Upper lobe of left lung (tissue), 6 donors: ENCODE measurements around the gene MYOM1. TPM values are rescaled to one million over a fixed set of nuclear protein-coding genes. Genes with fewer than 3 reads are reported as not detected.

Experiments
- ATAC-seq, 2 donors: fragments of 200-7000 bp; cut with Tn5 transposase; one replicate each; pipeline ENCODE4 v1.9.1; 2022; ENCODE audit warnings: mild to moderate bottlenecking in 2 of 2, moderate library complexity in 2 of 2; ENCODE audit not compliant: low FRiP score in 2 of 2
- DNase-seq, 2 donors: peaks; one replicate each; pipeline ENCODE4 v3.0.0-alpha.2; 2019 to 2020
- H3K27ac ChIP-seq, 4 donors: fragments of 200-600 bp; sonication (generic); one replicate each; pipeline ENCODE4 v1.5.1; 2016 to 2019
- H3K27me3 ChIP-seq, 4 donors: fragments of 200-600 bp; sonication (generic); one replicate each; pipeline ENCODE4 v1.5.1; 2017 to 2019
- H3K36me3 ChIP-seq, 4 donors: fragments of 200-600 bp; sonication (generic); one replicate each; pipeline ENCODE4 v1.5.1; 2016 to 2019
- H3K4me1 ChIP-seq, 4 donors: fragments of 200-600 bp; sonication (generic); one replicate each; pipeline ENCODE4 v1.5.1; 2018 to 2019
- H3K4me3 ChIP-seq, 4 donors: fragments of 200-600 bp; sonication (generic); one replicate each; pipeline ENCODE4 v1.5.1; 2017 to 2019; ENCODE audit warnings: mild to moderate bottlenecking in 2 of 4, moderate library complexity in 1 of 4
- H3K9me3 ChIP-seq, 4 donors: fragments of 200-600 bp; sonication (generic); one replicate each; pipeline ENCODE4 v1.5.1; 2018 to 2019
- EP300 ChIP-seq, 4 donors: sonication (generic); formaldehyde crosslinking; IDR thresholded peaks; one replicate each; pipeline ENCODE4 v1.5.1; 2017; ENCODE audit warnings: antibody characterized with exemption in 4 of 4, control low read depth in 2 of 4
- POLR2A ChIP-seq, 4 donors: fragments of 450-650 bp; IDR thresholded peaks; one replicate each; pipeline ENCODE4 v1.5.1; 2016 to 2017; ENCODE audit warnings: antibody characterized with exemption in 4 of 4, mild to moderate bottlenecking in 2 of 4
- POLR2AphosphoS5 ChIP-seq, 2 donors: sonication (generic); formaldehyde crosslinking; IDR thresholded peaks; one replicate each; pipeline ENCODE4 v1.5.1; 2017; ENCODE audit warnings: antibody characterized with exemption in 2 of 2
- WGBS, 2 donors: methylation state at CpG; one replicate each; pipeline ENCODE4 v1.1.5; 2017 to 2018; 5-methylcytosine and 5-hydroxymethylcytosine counted together
- total RNA-seq, 6 donors: library from RNA; depleted of rRNA in 4 of 6; stranded (reverse); fragments of >200 nt in 4 of 6; gene quantifications; one replicate each; pipeline versions ENCODE4 v1.1.0 to v1.2.1, GENCODE V29; 2016 to 2021
- TF ChIP-seq, protein P1 (sequence below), 6 experiments: fragments of 450-650 bp in 4 of 6; fragments of 200-600 bp in 2 of 6; sonication (generic) in 2 of 6; IDR thresholded peaks; one replicate each; pipeline ENCODE4 v1.5.1; 2016 to 2019; ENCODE audit warnings: antibody characterized with exemption in 6 of 6
- donor health status: DM: no; HTN: no; CAD: no; lungs with moderate emphysema.
- donor health status: DM: no; HTN: yes; CAD: no; lungs with severe emphysema.

The MYOM1 gene
- total RNA-seq, 6 donors from 2014 or later, result 0.76 to 11.2 (median 2.2) TPM

- H3K4me3 ChIP-seq, result no peak overlapping the region
- no peak for TF ChIP-seq POLR2A (IDR thresholded peaks at IDR 0.05)
- TF ChIP-seq, protein P1, sequence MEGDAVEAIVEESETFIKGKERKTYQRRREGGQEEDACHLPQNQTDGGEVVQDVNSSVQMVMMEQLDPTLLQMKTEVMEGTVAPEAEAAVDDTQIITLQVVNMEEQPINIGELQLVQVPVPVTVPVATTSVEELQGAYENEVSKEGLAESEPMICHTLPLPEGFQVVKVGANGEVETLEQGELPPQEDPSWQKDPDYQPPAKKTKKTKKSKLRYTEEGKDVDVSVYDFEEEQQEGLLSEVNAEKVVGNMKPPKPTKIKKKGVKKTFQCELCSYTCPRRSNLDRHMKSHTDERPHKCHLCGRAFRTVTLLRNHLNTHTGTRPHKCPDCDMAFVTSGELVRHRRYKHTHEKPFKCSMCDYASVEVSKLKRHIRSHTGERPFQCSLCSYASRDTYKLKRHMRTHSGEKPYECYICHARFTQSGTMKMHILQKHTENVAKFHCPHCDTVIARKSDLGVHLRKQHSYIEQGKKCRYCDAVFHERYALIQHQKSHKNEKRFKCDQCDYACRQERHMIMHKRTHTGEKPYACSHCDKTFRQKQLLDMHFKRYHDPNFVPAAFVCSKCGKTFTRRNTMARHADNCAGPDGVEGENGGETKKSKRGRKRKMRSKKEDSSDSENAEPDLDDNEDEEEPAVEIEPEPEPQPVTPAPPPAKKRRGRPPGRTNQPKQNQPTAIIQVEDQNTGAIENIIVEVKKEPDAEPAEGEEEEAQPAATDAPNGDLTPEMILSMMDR (IDR thresholded peaks at IDR 0.05), result no peak
- no peak for TF ChIP-seq EP300 (IDR thresholded peaks at IDR 0.05)
- TF ChIP-seq POLR2AphosphoS5 (IDR thresholded peaks at IDR 0.05), result no peak
- H3K9me3 ChIP-seq, result no peaks in the 10 kb centered on the region
- peaks cover 0 to 8% (median 3%) of the 10 kb centered on the region in 4 donors for H3K4me1 ChIP-seq
- H3K27ac ChIP-seq, result no peak overlapping the region
- WGBS, 2 donors, result 97% methylated on average over 5 of the region's 5 CpGs
- no peaks in the 10 kb centered on the region for H3K27me3 ChIP-seq
- H3K36me3 ChIP-seq, result no peaks in the 10 kb centered on the region
- ATAC-seq, result no peak
- no peak for DNase-seq
Observed at GRCh38 chr18:3122851-3123250, 96.9 kb downstream of the MYOM1 start.

DNA sequence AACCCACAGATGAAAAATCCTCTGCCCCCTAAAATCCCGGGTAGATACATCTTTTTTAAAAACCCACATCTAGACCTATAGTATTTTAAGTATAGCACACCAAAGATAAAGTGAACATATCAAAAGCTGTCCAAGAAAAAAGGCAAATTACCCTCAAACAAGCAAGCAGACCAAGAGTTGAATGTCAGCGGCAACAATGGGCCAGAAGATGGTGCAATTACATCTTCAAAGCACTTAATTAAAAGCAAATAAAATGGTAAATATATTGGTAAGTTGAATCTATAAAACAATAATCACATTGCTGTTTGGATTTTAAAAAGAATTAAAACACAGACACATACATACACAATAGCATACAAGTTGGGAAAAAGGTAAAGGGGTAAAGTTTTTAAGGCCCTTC, 98.5 kb downstream of the MYOM1 start:
- no peaks in the 10 kb centered on the region for H3K9me3 ChIP-seq
- H3K4me1 ChIP-seq, result peaks cover 0 to 14% (median 5%) of the 10 kb centered on the region in 4 donors
- TF ChIP-seq POLR2AphosphoS5 (IDR thresholded peaks at IDR 0.05) (no peak), POLR2A (IDR thresholded peaks at IDR 0.05) (no peak), EP300 (IDR thresholded peaks at IDR 0.05) (no peak)
- TF ChIP-seq, protein P1 (IDR thresholded peaks at IDR 0.05), result no peak
- H3K27ac ChIP-seq, result no peak overlapping the region
- no peaks in the 10 kb centered on the region for H3K27me3 ChIP-seq
- no peaks in the 10 kb centered on the region for H3K36me3 ChIP-seq
- 79 to 87% methylated on average over 2 of the region's 2 CpGs for WGBS, 2 donors
- no peak for DNase-seq
- no peak overlapping the region for H3K4me3 ChIP-seq
- no peak for ATAC-seq

DNA sequence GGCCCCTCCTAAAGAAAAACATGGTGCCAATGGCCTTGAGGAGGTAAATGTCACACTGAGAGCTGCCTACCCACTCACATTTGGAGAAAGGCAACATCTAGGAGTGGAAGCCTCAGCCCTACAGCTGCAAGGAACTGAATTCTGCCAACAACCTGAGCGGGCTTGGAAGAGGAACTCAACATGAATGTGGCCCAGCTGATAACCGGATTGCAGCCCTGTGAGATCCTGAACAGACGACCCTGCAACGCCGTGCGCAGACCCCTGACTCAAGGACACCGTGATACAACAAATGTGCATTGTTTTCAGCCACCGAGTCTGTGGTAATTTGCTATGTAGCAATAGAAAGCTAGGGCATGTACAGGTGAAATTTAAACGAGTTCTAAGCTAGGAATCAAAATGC, 99.4 kb downstream of the MYOM1 start:
- Histone ChIP-seq H3K9me3 (no peaks in the 10 kb centered on the region), H3K27ac (peak overlapping the region; percentile 13 to 91 (median 82)), H3K4me3 (no peak overlapping the region), H3K27me3 (no peaks in the 10 kb centered on the region), H3K4me1 (peaks cover 0 to 14% (median 5%) of the 10 kb centered on the region in 4 donors), H3K36me3 (no peaks in the 10 kb centered on the region)
- TF ChIP-seq, protein P1 (IDR thresholded peaks at IDR 0.05), result no peak
- TF ChIP-seq POLR2AphosphoS5 (IDR thresholded peaks at IDR 0.05) (no peak), POLR2A (IDR thresholded peaks at IDR 0.05) (no peak), EP300 (IDR thresholded peaks at IDR 0.05) (no peak)
- WGBS, 2 donors, result 55 to 61% methylated on average over 9 of the region's 9 CpGs
- DNase-seq (no peak), ATAC-seq (no peak)

DNA sequence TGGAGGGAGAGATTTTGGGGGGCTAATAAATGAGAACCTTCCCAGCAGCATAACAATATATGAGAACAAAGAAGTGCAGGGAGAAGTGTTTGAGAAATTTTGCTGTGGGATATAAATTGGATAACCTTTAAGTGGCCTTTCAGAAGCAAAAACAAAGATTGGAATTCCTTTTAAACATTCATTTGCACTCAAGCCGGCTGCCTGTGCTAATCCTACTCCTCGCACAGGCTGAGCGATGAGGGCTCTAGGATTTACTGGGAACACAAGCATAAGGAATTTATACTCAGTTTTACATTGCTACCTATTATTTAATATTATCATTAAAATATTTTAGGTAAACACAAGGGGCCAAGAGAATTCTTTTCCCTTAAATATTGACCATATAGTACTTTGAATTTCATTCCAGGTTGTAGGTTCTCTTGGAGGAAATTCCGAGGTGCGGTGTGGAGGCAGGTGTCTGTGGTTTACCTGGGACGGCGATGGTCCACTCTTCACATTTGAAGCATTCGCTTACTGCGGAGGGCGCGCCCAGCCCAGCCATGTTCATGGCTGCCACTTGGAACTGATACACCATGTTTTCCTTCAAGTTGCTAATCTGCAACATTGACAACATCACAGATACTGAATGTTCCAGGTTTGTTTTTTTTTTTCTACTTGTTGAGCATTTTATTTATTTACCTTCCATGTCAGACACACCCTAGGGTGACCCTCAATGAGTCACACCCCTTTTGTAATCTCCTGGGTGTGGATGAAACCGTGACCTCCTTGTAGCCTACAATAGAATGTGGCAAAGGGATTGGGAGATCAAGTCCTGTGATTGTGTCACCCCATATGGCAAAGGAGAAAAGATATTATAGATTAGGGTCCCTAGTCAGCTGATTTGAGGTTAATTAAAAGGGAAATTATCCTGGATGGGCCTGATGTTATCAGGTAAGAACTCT, 100.1 kb downstream of the MYOM1 start:
- Histone ChIP-seq H3K27ac (peak overlapping the region; percentile 64 to 91 (median 82)), H3K4me1 (peaks cover 0 to 14% (median 5%) of the 10 kb centered on the region in 4 donors), H3K4me3 (no peak overlapping the region), H3K27me3 (no peaks in the 10 kb centered on the region), H3K9me3 (no peaks in the 10 kb centered on the region), H3K36me3 (no peaks in the 10 kb centered on the region)
- ATAC-seq, result peak; percentile 37 to 61
- 61 to 81% methylated on average over 12 of the region's 12 CpGs for WGBS, 2 donors
- peak; percentile 43 to 47 for DNase-seq
- peak in 3 of 4 donors; percentile 4 to 92 (median 80) for TF ChIP-seq EP300 (IDR thresholded peaks at IDR 0.05)
- TF ChIP-seq, protein P1 (IDR thresholded peaks at IDR 0.05), result no peak
- TF ChIP-seq POLR2A (IDR thresholded peaks at IDR 0.05), result no peak
- TF ChIP-seq POLR2AphosphoS5 (IDR thresholded peaks at IDR 0.05), result peak; percentile 15 to 16
